ENCODE measurements around the gene SRPK3.

- TF ChIP-seq CTCF (IDR thresholded peaks at IDR 0.05) (no peak), EZH2 (IDR thresholded peaks at IDR 0.05; ENCODE audit: borderline replicate concordance, insufficient read depth, low read depth, low read length, poor library complexity, severe bottlenecking) (no peak)
These were observed 19.9 kb downstream of the SRPK3 start for GRCh38 chrX:153800746-153801145.

All from B cell (primary cell).